Measurements from ENCODE around the gene PRAF2. TPM values are rescaled to one million over a fixed set of nuclear protein-coding genes. Genes with fewer than 3 reads are reported as not detected.

Gene PRAF2
- total and polyA plus RNA-seq, 7 donors = 4.3 to 12.5 (median 9.1) TPM

- Histone ChIP-seq H3K4me1 (no peaks in the 10 kb centered on the region), H3K4me3 (no peak overlapping the region), H3K27ac (no peak overlapping the region), H3K27me3 (ENCODE audit: insufficient read depth in 3 of 3, low read length in 2 of 3) (no peaks in the 10 kb centered on the region), H3K36me3 (ENCODE audit: insufficient read depth in 1 of 2, low read depth in 1 of 2) (no peaks in the 10 kb centered on the region), H3K9me3 (no peaks in the 10 kb centered on the region)
- TF ChIP-seq, protein P1, sequence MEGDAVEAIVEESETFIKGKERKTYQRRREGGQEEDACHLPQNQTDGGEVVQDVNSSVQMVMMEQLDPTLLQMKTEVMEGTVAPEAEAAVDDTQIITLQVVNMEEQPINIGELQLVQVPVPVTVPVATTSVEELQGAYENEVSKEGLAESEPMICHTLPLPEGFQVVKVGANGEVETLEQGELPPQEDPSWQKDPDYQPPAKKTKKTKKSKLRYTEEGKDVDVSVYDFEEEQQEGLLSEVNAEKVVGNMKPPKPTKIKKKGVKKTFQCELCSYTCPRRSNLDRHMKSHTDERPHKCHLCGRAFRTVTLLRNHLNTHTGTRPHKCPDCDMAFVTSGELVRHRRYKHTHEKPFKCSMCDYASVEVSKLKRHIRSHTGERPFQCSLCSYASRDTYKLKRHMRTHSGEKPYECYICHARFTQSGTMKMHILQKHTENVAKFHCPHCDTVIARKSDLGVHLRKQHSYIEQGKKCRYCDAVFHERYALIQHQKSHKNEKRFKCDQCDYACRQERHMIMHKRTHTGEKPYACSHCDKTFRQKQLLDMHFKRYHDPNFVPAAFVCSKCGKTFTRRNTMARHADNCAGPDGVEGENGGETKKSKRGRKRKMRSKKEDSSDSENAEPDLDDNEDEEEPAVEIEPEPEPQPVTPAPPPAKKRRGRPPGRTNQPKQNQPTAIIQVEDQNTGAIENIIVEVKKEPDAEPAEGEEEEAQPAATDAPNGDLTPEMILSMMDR (IDR thresholded peaks at IDR 0.05) = no peak
- intact Hi-C loops (cut with DNase I) = no loop called here
- no peak for DNase-seq
- no peak for ATAC-seq
- WGBS, 3 donors = 66 to 71% (median 68%) methylated on average over 8 to 9 of the region's 9 CpGs
These were observed 7.1 kb downstream of the PRAF2 start for GRCh38 chrX:49066690-49067089.

GRCh38 chrX:49066278-49066677, 7.5 kb downstream of the PRAF2 start:
- intact Hi-C loops (cut with DNase I) = no loop called here
- 68 to 84% (median 77%) methylated on average over 2 of the region's 2 CpGs for WGBS, 3 donors
- H3K27ac ChIP-seq = no peak overlapping the region

GRCh38 chrX:49064735-49065134, 9.1 kb downstream of the PRAF2 start:
- Histone ChIP-seq H3K36me3 (ENCODE audit: insufficient read depth in 1 of 2, low read depth in 1 of 2) (no peaks in the 10 kb centered on the region), H3K27me3 (ENCODE audit: insufficient read depth in 3 of 3, low read length in 2 of 3) (no peaks in the 10 kb centered on the region), H3K9me3 (no peaks in the 10 kb centered on the region), H3K4me1 (no peaks in the 10 kb centered on the region), H3K4me3 (no peak overlapping the region), H3K27ac (no peak overlapping the region)
- ATAC-seq = no peak
- WGBS, 3 donors = 86 to 98% (median 88%) methylated on average over 6 to 8 of the region's 8 CpGs
- intact Hi-C loops (cut with DNase I) = no loop called here
- TF ChIP-seq, protein P1 (IDR thresholded peaks at IDR 0.05) = no peak
- DNase-seq = no peak

More at GRCh38 chrX:49066278-49066677, 7.5 kb downstream of the PRAF2 start:
- Histone ChIP-seq H3K9me3 (no peaks in the 10 kb centered on the region), H3K27me3 (ENCODE audit: insufficient read depth in 3 of 3, low read length in 2 of 3) (no peaks in the 10 kb centered on the region), H3K4me3 (no peak overlapping the region), H3K4me1 (no peaks in the 10 kb centered on the region), H3K36me3 (ENCODE audit: insufficient read depth in 1 of 2, low read depth in 1 of 2) (no peaks in the 10 kb centered on the region)
- TF ChIP-seq, protein P1 (IDR thresholded peaks at IDR 0.05) = no peak
- no peak for DNase-seq
- no peak for ATAC-seq

DNA sequence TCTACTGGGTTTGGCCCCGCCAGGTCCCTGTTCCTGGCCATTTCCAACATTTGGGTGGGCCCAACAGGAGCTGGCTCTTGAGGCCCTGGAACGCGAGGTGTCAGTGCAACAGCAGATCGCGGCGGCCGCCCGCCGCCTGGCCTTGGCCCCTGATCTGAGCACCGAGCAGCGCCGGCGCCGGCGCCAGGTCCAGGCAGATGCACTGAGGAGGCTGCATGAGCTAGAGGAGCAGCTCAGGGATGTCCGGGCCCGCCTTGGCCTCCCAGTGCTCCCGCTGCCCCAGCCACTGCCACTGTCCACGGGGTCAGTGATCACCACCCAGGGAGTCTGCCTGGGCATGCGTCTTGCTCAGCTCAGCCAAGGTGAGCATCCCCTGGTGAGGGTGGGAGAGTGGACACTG, 9.5 kb downstream of the PRAF2 start:
- H3K27ac ChIP-seq = no peak overlapping the region
- WGBS, 3 donors = 83 to 99% (median 89%) methylated on average over 9 to 20 of the region's 20 CpGs
- no peak overlapping the region for H3K4me3 ChIP-seq
- no peaks in the 10 kb centered on the region for H3K9me3 ChIP-seq
- ATAC-seq (no peak), DNase-seq (no peak)
- no peaks in the 10 kb centered on the region for H3K36me3 ChIP-seq (ENCODE audit: insufficient read depth in 1 of 2, low read depth in 1 of 2)
- TF ChIP-seq, protein P1 (IDR thresholded peaks at IDR 0.05) = no peak
- intact Hi-C loops (cut with DNase I) = no loop called here
- no peaks in the 10 kb centered on the region for H3K4me1 ChIP-seq
- no peaks in the 10 kb centered on the region for H3K27me3 ChIP-seq (ENCODE audit: insufficient read depth in 3 of 3, low read length in 2 of 3)

DNA sequence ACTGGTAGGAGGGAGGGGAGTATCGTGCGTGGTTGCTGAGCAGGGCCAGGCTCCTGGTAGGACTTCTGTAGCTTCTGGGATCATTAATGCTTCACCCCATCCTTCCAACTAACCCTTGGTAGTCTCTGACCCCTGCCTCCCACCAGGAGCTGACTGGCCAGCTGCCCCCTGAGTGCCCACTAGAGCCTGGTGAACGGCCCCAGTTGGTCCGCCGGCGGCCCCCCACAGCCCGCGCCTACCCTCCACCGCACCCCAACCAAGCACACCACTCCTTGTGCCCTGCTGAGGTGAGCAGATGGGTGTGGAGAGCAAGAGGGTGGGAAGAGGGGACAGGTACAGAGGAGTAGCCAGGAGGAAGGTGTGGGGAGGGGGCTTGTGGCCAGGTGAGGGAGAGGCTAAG, 10.1 kb downstream of the PRAF2 start:
- intact Hi-C loops (cut with DNase I) = no loop called here
- Histone ChIP-seq H3K27ac (no peak overlapping the region), H3K36me3 (ENCODE audit: insufficient read depth in 1 of 2, low read depth in 1 of 2) (no peaks in the 10 kb centered on the region), H3K4me3 (no peak overlapping the region), H3K9me3 (no peaks in the 10 kb centered on the region), H3K27me3 (ENCODE audit: insufficient read depth in 3 of 3, low read length in 2 of 3) (no peaks in the 10 kb centered on the region), H3K4me1 (no peaks in the 10 kb centered on the region)
- WGBS, 3 donors = 93 to 96% (median 94%) methylated on average over 2 to 9 of the region's 9 CpGs
- TF ChIP-seq, protein P1 (IDR thresholded peaks at IDR 0.05) = no peak
- DNase-seq = no peak
- ATAC-seq = no peak
